Lung (tissue), 12 donors: ENCODE measurements around the gene DBF4B. TPM values are rescaled to one million over a fixed set of nuclear protein-coding genes. Genes with fewer than 3 reads are reported as not detected.

ENCODE experiments used
- ATAC-seq: fragments of 200-7000 bp; cut with Tn5 transposase; one replicate; pipeline ENCODE4 v1.9.1; 2020; ENCODE audit warnings: moderate number of reproducible peaks; ENCODE audit not compliant: insufficient read depth, low FRiP score
- DNase-seq, 3 donors: peaks; one replicate each; pipeline ENCODE4 v3.0.0-alpha.2; 2013 to 2017
- H3K27ac ChIP-seq, 2 donors: one replicate each; pipeline ENCODE4 v1.5.1; 2013; ENCODE audit warnings: mild to moderate bottlenecking in 2 of 2, moderate library complexity in 2 of 2, control low read depth in 1 of 2, inconsistent platforms in 1 of 2, low read depth in 1 of 2, low read length in 1 of 2
- H3K27me3 ChIP-seq, 3 donors: one replicate each; pipeline ENCODE4 v1.5.1; 2013; ENCODE audit warnings: low read length in 2 of 3; ENCODE audit not compliant: control insufficient read depth in 3 of 3, insufficient read depth in 3 of 3
- H3K36me3 ChIP-seq, 4 donors: one replicate each; pipeline ENCODE4 v1.5.1; 2013; ENCODE audit warnings: low read length in 4 of 4, mild to moderate bottlenecking in 1 of 4, moderate library complexity in 1 of 4; ENCODE audit not compliant: control insufficient read depth in 4 of 4, insufficient read depth in 4 of 4
- H3K4me1 ChIP-seq, 5 donors: one replicate each; pipeline ENCODE4 v1.5.1; 2013; ENCODE audit warnings: low read length in 5 of 5, mild to moderate bottlenecking in 2 of 5, moderate library complexity in 1 of 5; ENCODE audit not compliant: control insufficient read depth in 5 of 5, insufficient read depth in 5 of 5
- H3K4me3 ChIP-seq: one replicate; pipeline ENCODE4 v1.5.1; 2013; ENCODE audit warnings: mild to moderate bottlenecking, control low read depth, moderate library complexity
- H3K9ac ChIP-seq, 2 donors: one replicate each; pipeline ENCODE4 v1.5.1; 2013; ENCODE audit warnings: low read length in 2 of 2, control low read depth in 1 of 2; ENCODE audit not compliant: insufficient read depth in 1 of 2
- H3K9me3 ChIP-seq, 4 donors: one replicate each; pipeline ENCODE4 v1.5.1; 2013; ENCODE audit warnings: low read length in 3 of 4, mild to moderate bottlenecking in 1 of 4, moderate library complexity in 1 of 4; ENCODE audit not compliant: control insufficient read depth in 4 of 4, insufficient read depth in 3 of 4
- WGBS, 2 donors: extraction: QIAGEN DNeasy Blood & Tissue Kit; methylation state at CpG; one replicate each; pipeline ENCODE4 v1.1.7; 2013; 5-methylcytosine and 5-hydroxymethylcytosine counted together
- polyA plus RNA-seq, 2 donors: library from polyadenylated mRNA; stranded (reverse); fragments of 200-250 nt; gene quantifications; one replicate each; pipeline ENCODE4 v1.2.1, GENCODE V29; 2013
- total RNA-seq, 2 donors: library from RNA; depleted of rRNA in 1 of 2; stranded (reverse); fragments of >200 nt in 1 of 2; gene quantifications; one replicate each; pipeline ENCODE4 v1.2.1, GENCODE V29; 2014 to 2021
- TF ChIP-seq, protein P1 (sequence below): IDR thresholded peaks from 2 replicates; pipeline ENCODE4 v1.5.1; 2012; ENCODE audit warnings: mild to moderate bottlenecking; ENCODE audit errors: control extremely low read depth, extremely low read depth
- donor health status: control.
- donor health status: control.
- donor health status: Bipolar disorder and iron deficiency.
- donor health status: healthy.
- donor health status: DM: yes; HTN: yes; CAD: no.

The DBF4B gene
- total and polyA plus RNA-seq, 4 donors = 2.7 to 8.6 (median 3.1) TPM

GRCh38 chr17:44759086-44759915 is 50.8 kb downstream of the DBF4B start:
- no peak overlapping the region for H3K9ac ChIP-seq
- no peak overlapping the region for H3K27ac ChIP-seq
- peaks cover 0 to 2% (median 0%) of the 10 kb centered on the region in 3 donors for H3K27me3 ChIP-seq
- H3K36me3 ChIP-seq = no peaks in the 10 kb centered on the region
- 7 to 11% methylated on average over 36 to 60 of the region's 60 CpGs for WGBS, 2 donors
- TF ChIP-seq, protein P1, sequence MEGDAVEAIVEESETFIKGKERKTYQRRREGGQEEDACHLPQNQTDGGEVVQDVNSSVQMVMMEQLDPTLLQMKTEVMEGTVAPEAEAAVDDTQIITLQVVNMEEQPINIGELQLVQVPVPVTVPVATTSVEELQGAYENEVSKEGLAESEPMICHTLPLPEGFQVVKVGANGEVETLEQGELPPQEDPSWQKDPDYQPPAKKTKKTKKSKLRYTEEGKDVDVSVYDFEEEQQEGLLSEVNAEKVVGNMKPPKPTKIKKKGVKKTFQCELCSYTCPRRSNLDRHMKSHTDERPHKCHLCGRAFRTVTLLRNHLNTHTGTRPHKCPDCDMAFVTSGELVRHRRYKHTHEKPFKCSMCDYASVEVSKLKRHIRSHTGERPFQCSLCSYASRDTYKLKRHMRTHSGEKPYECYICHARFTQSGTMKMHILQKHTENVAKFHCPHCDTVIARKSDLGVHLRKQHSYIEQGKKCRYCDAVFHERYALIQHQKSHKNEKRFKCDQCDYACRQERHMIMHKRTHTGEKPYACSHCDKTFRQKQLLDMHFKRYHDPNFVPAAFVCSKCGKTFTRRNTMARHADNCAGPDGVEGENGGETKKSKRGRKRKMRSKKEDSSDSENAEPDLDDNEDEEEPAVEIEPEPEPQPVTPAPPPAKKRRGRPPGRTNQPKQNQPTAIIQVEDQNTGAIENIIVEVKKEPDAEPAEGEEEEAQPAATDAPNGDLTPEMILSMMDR = no peak
- peaks cover 0 to 8% (median 0%) of the 10 kb centered on the region in 5 donors for H3K4me1 ChIP-seq
- no peaks in the 10 kb centered on the region for H3K9me3 ChIP-seq
- no peak for ATAC-seq
- no peak for DNase-seq
- H3K4me3 ChIP-seq = no peak overlapping the region

DNA sequence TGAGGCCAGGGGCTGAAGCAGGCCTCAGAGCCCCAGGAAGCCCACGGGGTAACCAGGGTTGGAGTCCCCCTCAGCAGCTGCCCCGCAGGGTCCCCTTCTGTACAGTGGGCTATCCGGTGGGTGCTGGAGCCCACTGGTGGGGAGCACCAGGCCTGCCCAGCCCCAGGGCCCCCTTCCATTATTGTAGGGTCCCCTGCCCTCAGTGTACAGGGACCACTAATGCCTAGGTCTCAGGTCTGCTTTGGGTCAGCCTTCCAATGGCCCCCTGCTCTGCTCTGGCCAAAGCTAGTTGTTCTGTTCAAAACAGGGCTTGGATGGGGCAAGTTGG is 51.4 kb downstream of the DBF4B start:
- TF ChIP-seq, protein P1 = no peak
- no peak overlapping the region for H3K27ac ChIP-seq
- no peak overlapping the region for H3K9ac ChIP-seq
- H3K9me3 ChIP-seq = no peaks in the 10 kb centered on the region
- no peaks in the 10 kb centered on the region for H3K36me3 ChIP-seq
- no peak for DNase-seq
- peaks cover 0 to 2% (median 0%) of the 10 kb centered on the region in 3 donors for H3K27me3 ChIP-seq
- H3K4me3 ChIP-seq = no peak overlapping the region
- 69 to 75% methylated on average over 3 of the region's 3 CpGs for WGBS, 2 donors
- H3K4me1 ChIP-seq = peaks cover 0 to 8% (median 0%) of the 10 kb centered on the region in 5 donors
- ATAC-seq = no peak

GRCh38 chr17:44760474-44761308 is 52.2 kb downstream of the DBF4B start:
- no peaks in the 10 kb centered on the region for H3K36me3 ChIP-seq
- 77 to 82% methylated on average over 13 of the region's 13 CpGs for WGBS, 2 donors
- peaks cover 0 to 8% (median 0%) of the 10 kb centered on the region in 5 donors for H3K4me1 ChIP-seq
- H3K9ac ChIP-seq = no peak overlapping the region
- no peak overlapping the region for H3K4me3 ChIP-seq
- H3K27ac ChIP-seq = no peak overlapping the region
- TF ChIP-seq, protein P1 = no peak
- ATAC-seq (no peak), DNase-seq (no peak)
- H3K27me3 ChIP-seq = peaks cover 0 to 2% (median 0%) of the 10 kb centered on the region in 3 donors
- no peaks in the 10 kb centered on the region for H3K9me3 ChIP-seq
